GM12878 (cell line): ENCODE data around the gene HS6ST3. TPM values are rescaled to one million over a fixed set of nuclear protein-coding genes. Genes with fewer than 3 reads are reported as not detected.

Experiments used
- ATAC-seq: fragments of 200-7000 bp; cut with Tn5 transposase; 3 replicates; pipeline ENCODE4 v1.9.1; 2020; ENCODE audit warnings: mild to moderate bottlenecking, moderate library complexity
- BruUV-seq: library from RNA; stranded (reverse); fragments of 400-500 nt; replicated peaks from 2 replicates; lab custom pipeline; 2021; lab: Mats Ljungman, UMichigan
- CTCF ChIA-PET: fragments of 300-600 bp; sonication (Branson Sonifier 250); formaldehyde crosslinking; extraction: SDS; loops from one replicate; lab custom pipeline; 2021; ENCODE audit warnings: inconsistent platforms; lab: Yijun Ruan, JAX
- POLR2A ChIA-PET: fragments of 350-600 bp; formaldehyde crosslinking; extraction: SDS; loops from one replicate; lab custom pipeline; 2021; ENCODE audit warnings: inconsistent platforms; lab: Charles Lee
- RAD21 ChIA-PET: fragments of 300-600 bp; sonication (Branson Sonifier 250); formaldehyde crosslinking; loops from one replicate; lab custom pipeline; 2023; ENCODE audit warnings: antibody characterized with exemption; ENCODE audit not compliant: unreplicated experiment; lab: Charles Lee
- SMC1A ChIA-PET: fragments of 300-600 bp; sonication (Branson Sonifier 250); formaldehyde crosslinking; loops from one replicate; lab custom pipeline; 2023; ENCODE audit not compliant: unreplicated experiment, uncharacterized antibody; lab: Charles Lee
- DNase-seq: peaks from one replicate; pipeline ENCODE4 v3.0.0-alpha.2; 2011; ENCODE audit warnings: low read depth, low spot score
- FAIRE-seq: peaks from 3 replicates; lab custom pipeline; 2011; peaks lifted over from hg19 to GRCh38; lab: Jason Lieb, UNC
- H2AFZ ChIP-seq: 2 replicates; pipeline ENCODE4 v1.6.0; 2011; ENCODE audit warnings: low read depth, low read length, control low read depth; ENCODE audit not compliant: control insufficient read depth
- H3K27ac ChIP-seq: 2 replicates; pipeline ENCODE4 v1.5.1; 2011; ENCODE audit warnings: control low read depth; ENCODE audit not compliant: control insufficient read depth, insufficient read depth
- H3K27me3 ChIP-seq, 2 experiments: replicated peaks in 1 of 2; 2 replicates each; pipeline versions ENCODE4 v1.6.0 to v1.6.1; 2011; ENCODE audit warnings: low read length in 1 of 2; ENCODE audit not compliant: control insufficient read depth in 2 of 2, insufficient read depth in 2 of 2
- H3K36me3 ChIP-seq, 2 experiments: 2 replicates each; pipeline ENCODE4 v1.5.1; 2011; ENCODE audit warnings: low read length in 1 of 2; ENCODE audit not compliant: control insufficient read depth in 2 of 2, insufficient read depth in 2 of 2
- H3K4me1 ChIP-seq: 2 replicates; pipeline ENCODE4 v1.6.1; 2011; ENCODE audit warnings: mild to moderate bottlenecking, low read length, moderate library complexity, mixed read lengths; ENCODE audit not compliant: control insufficient read depth, insufficient read depth
- H3K4me2 ChIP-seq: 2 replicates; pipeline ENCODE4 v1.6.0; 2011; ENCODE audit warnings: control low read depth; ENCODE audit not compliant: control insufficient read depth, insufficient read depth
- H3K4me3 ChIP-seq: fragments of 200-600 bp; sonication (generic); 2 replicates; pipeline ENCODE4 v1.5.1; 2016
- H3K79me2 ChIP-seq: 2 replicates; pipeline ENCODE4 v1.6.0; 2011; ENCODE audit warnings: low read length; ENCODE audit not compliant: control insufficient read depth, insufficient read depth
- H3K9ac ChIP-seq: 2 replicates; pipeline ENCODE4 v1.8.0; 2011; ENCODE audit warnings: low read length, control low read depth, mixed read lengths; ENCODE audit not compliant: control insufficient read depth, insufficient read depth
- H3K9me3 ChIP-seq: replicated peaks from 3 replicates; pipeline ENCODE4 v1.5.1; 2011; ENCODE audit warnings: mild to moderate bottlenecking, low read length; ENCODE audit not compliant: control insufficient read depth, insufficient read depth
- H4K20me1 ChIP-seq: 2 replicates; pipeline ENCODE4 v1.6.0; 2011; ENCODE audit not compliant: control insufficient read depth, insufficient read depth
- BCLAF1 ChIP-seq: fragments of 450-650 bp; IDR thresholded peaks from 2 replicates; pipeline ENCODE4 v1.6.1; 2017; ENCODE audit warnings: antibody characterized with exemption, mild to moderate bottlenecking, moderate library complexity
- CBX5 ChIP-seq: sonication (generic); IDR thresholded peaks from 2 replicates; pipeline ENCODE4 v1.6.1; 2016; ENCODE audit warnings: low read depth, moderate library complexity, mild to moderate bottlenecking, inconsistent platforms
- HCFC1 ChIP-seq: fragments of 150-350 bp; IDR thresholded peaks from 2 replicates; pipeline ENCODE4 v1.6.1; 2014; ENCODE audit warnings: low read length
- HDAC2 ChIP-seq: fragments of 200-600 bp; sonication (generic); IDR thresholded peaks from 2 replicates; pipeline ENCODE4 v1.6.1; 2017
- MLLT1 ChIP-seq: fragments of 450-650 bp; IDR thresholded peaks from 2 replicates; pipeline ENCODE4 v1.6.1; 2016; ENCODE audit warnings: mild to moderate bottlenecking
- NR2F1 ChIP-seq: fragments of 450-650 bp; conservative IDR thresholded peaks from 2 replicates; pipeline ENCODE4 v1.6.1; 2017; ENCODE audit warnings: mild to moderate bottlenecking
- PAX5 ChIP-seq: IDR thresholded peaks from 2 replicates; pipeline ENCODE4 v1.6.1; 2011; ENCODE audit warnings: low read depth, low read length, borderline replicate concordance
- PAX8 ChIP-seq: fragments of 450-650 bp; IDR thresholded peaks from 2 replicates; pipeline ENCODE4 v1.6.1; 2017; ENCODE audit warnings: mild to moderate bottlenecking, moderate library complexity
- PML ChIP-seq: IDR thresholded peaks from 2 replicates; pipeline ENCODE4 v1.6.1; 2012; ENCODE audit warnings: low read length, inconsistent platforms
- POU2F2 ChIP-seq: IDR thresholded peaks from 3 replicates; pipeline ENCODE4 v1.6.1; 2011; ENCODE audit warnings: low read depth, mild to moderate bottlenecking, low read length, borderline replicate concordance
- RAD21 ChIP-seq: IDR thresholded peaks from 2 replicates; pipeline ENCODE4 v1.6.1; 2011; ENCODE audit warnings: mild to moderate bottlenecking, low read depth, low read length, moderate library complexity; ENCODE audit not compliant: insufficient read depth
- REST ChIP-seq: IDR thresholded peaks from 2 replicates; pipeline ENCODE4 v1.6.1; 2012; ENCODE audit warnings: mild to moderate bottlenecking, low read depth, low read length
- SMAD1 ChIP-seq: fragments of 450-650 bp; IDR thresholded peaks from 2 replicates; pipeline ENCODE4 v1.6.1; 2018; ENCODE audit warnings: mild to moderate bottlenecking, low read depth; ENCODE audit not compliant: partially characterized antibody
- ZNF622 ChIP-seq: fragments of 450-650 bp; IDR thresholded peaks from 2 replicates; pipeline ENCODE4 v1.6.1; 2017; ENCODE audit warnings: mild to moderate bottlenecking, inconsistent platforms
- WGBS: methylation state at CpG from one replicate; pipeline ENCODE4 v1.1.6; 2016; ENCODE audit warnings: low lambda C conversion rate; ENCODE audit not compliant: insufficient replicate concordance, insufficient coverage; ENCODE audit errors: missing lambda C conversion rate; 5-methylcytosine and 5-hydroxymethylcytosine counted together
- in situ Hi-C: fragments of 300-500 bp; cut with MboI; formaldehyde crosslinking; loops from 9 replicates; pipeline ENCODE4 v1.14.3; 2018; ENCODE audit warnings: mixed read lengths
- intact Hi-C: fragments of 100-400 bp; cut with micrococcal nuclease; formaldehyde crosslinking; loops from one replicate; pipeline ENCODE4 v1.14.2; 2022; ENCODE audit not compliant: unreplicated experiment
- polyA plus RNA-seq, 11 experiments: library from polyadenylated mRNA; depleted of rRNA in 4 of 11; unstranded in 6 of 11; stranded (reverse) in 5 of 11; fragments of >200 nt; fragmentation: Nextera tagmentation in 4 of 11; fragmentation: Illumina TruSeq in 1 of 11; extraction: Ambion mirVana in 4 of 11; extraction: Trizol in 1 of 11; gene quantifications; 1 replicate in 1 of 11; 2 replicates in 10 of 11; pipeline versions ENCODE4 v1.2.1 to v1.2.3, GENCODE V29; 2011 to 2016; ENCODE audit warnings: inconsistent platforms in 2 of 11, missing spikeins in 2 of 11, low read depth in 1 of 11
- total RNA-seq, 4 experiments: library from RNA; depleted of rRNA in 3 of 4; stranded (reverse); fragments of >200 nt in 3 of 4; fragmentation: Illumina TruSeq in 1 of 4; extraction: Trizol in 1 of 4; gene quantifications; 2 replicates each; pipeline versions ENCODE4 v1.2.1 to v1.2.3, GENCODE V29; 2013 to 2021

HS6ST3 gene
- total and polyA plus RNA-seq, 10 of the 15 experiments (the other 5 are each of a cell fraction or from before 2014, with no cell fraction given), result under 0.01 to 2.9 TPM; not detected in 8

GRCh38 chr13:96615252-96615651 is 525.3 kb downstream of the HS6ST3 start:
- TF ChIP-seq REST (no peak), BCLAF1 (no peak), RAD21 (no peak), PAX5 (no peak), NR2F1 (no peak), HCFC1 (no peak), PML (no peak), SMAD1 (no peak), CBX5 (no peak), PAX8 (no peak), HDAC2 (no peak), MLLT1 (no peak), ZNF622 (no peak), POU2F2 (no peak)
- BruUV-seq, result no TSS peak
- ChIA-PET SMC1A (no interaction called here), POLR2A (no interaction called here), CTCF (no interaction called here), RAD21 (no interaction called here)
- H4K20me1 ChIP-seq, result no peaks in the 10 kb centered on the region
- H3K4me1 ChIP-seq, result no peaks in the 10 kb centered on the region
- DNase-seq, result no peak
- no peaks in the 10 kb centered on the region for H3K9me3 ChIP-seq
- H3K4me3 ChIP-seq, result no peak overlapping the region
- no peak overlapping the region for H2AFZ ChIP-seq
- 0% methylated on average over 1 of the region's 1 CpG for WGBS
- in situ Hi-C loops, result no loop called here
- no peaks in the 10 kb centered on the region for H3K27me3 ChIP-seq
- no peak overlapping the region for H3K4me2 ChIP-seq
- H3K9ac ChIP-seq, result no peak overlapping the region
- H3K79me2 ChIP-seq, result no peaks in the 10 kb centered on the region
- intact Hi-C loops, result no loop called here
- no peak for ATAC-seq
- H3K27ac ChIP-seq, result no peak overlapping the region
- FAIRE-seq, result no peak
- H3K36me3 ChIP-seq, result no peaks in the 10 kb centered on the region
